K562 (cell line): ENCODE data around the gene ZCCHC14. TPM values are rescaled to one million over a fixed set of nuclear protein-coding genes. Genes with fewer than 3 reads are reported as not detected.
A peak's percentile ranks its signal among the peaks of the same experiment; 100 is the strongest.

ENCODE experiments used
- BHLHE40 ChIP-seq: IDR thresholded peaks from 2 replicates; pipeline ENCODE4 v1.6.1; 2011; ENCODE audit warnings: low read length, improper control_type of control experiment
- CBX1 ChIP-seq: sonication (generic); IDR thresholded peaks from 2 replicates; pipeline ENCODE4 v1.6.1; 2016; ENCODE audit warnings: antibody characterized with exemption, low read depth, mild to moderate bottlenecking
- E4F1 ChIP-seq: fragments of 250-450 bp; sonication (Bioruptor Pico); IDR thresholded peaks from 2 replicates; pipeline ENCODE4 v1.5.0; 2021; ENCODE audit warnings: mild to moderate bottlenecking, borderline replicate concordance
- JUNB ChIP-seq: fragments of 450-650 bp; formaldehyde crosslinking; conservative IDR thresholded peaks from 2 replicates; pipeline ENCODE4 v1.4.0; 2020; ENCODE audit warnings: mild to moderate bottlenecking
- KLF6 ChIP-seq: fragments of 250-450 bp; sonication (Bioruptor Pico); IDR thresholded peaks from 2 replicates; pipeline ENCODE4 v1.4.0; 2020; ENCODE audit warnings: mild to moderate bottlenecking, moderate library complexity, borderline replicate concordance
- POU5F1 ChIP-seq: fragments of 150-350 bp; IDR thresholded peaks from 2 replicates; pipeline ENCODE4 v1.6.1; 2014; ENCODE audit warnings: borderline replicate concordance, low read length, low read depth, mild to moderate bottlenecking; ENCODE audit not compliant: partially characterized antibody
- PRMT5 ChIP-seq: sonication (generic); formaldehyde crosslinking; IDR thresholded peaks from 2 replicates; pipeline ENCODE4 v1.5.0; 2020; ENCODE audit warnings: missing genetic modification reagents
- RBM14 ChIP-seq: fragments of 200-400 bp; formaldehyde crosslinking; IDR thresholded peaks from 2 replicates; pipeline ENCODE4 v1.6.1; 2018; ENCODE audit warnings: low read depth, mild to moderate bottlenecking, low read length, moderate library complexity, borderline replicate concordance; ENCODE audit not compliant: insufficient read depth
- SIN3A ChIP-seq, 2 experiments: fragments of 150-350 bp in 1 of 2; IDR thresholded peaks; 2 replicates each; pipeline ENCODE4 v1.6.1; 2011 to 2016; ENCODE audit warnings: borderline replicate concordance in 2 of 2, low read depth in 2 of 2, low read length in 2 of 2, mild to moderate bottlenecking in 2 of 2, moderate library complexity in 2 of 2; ENCODE audit not compliant: control insufficient read depth in 1 of 2
- polyA plus RNA-seq, 8 experiments: library from polyadenylated mRNA; depleted of rRNA in 4 of 8; stranded (reverse) in 5 of 8; unstranded in 3 of 8; fragments of >200 nt; fragmentation: Nextera tagmentation in 2 of 8; fragmentation: Illumina TruSeq in 1 of 8; extraction: Ambion mirVana in 2 of 8; extraction: Trizol in 1 of 8; gene quantifications; 2 replicates each; pipeline versions ENCODE4 v1.2.1 to v1.2.3, GENCODE V29; 2011 to 2014; ENCODE audit warnings: inconsistent platforms in 1 of 8, missing spikeins in 1 of 8
- total RNA-seq, 7 experiments: library from RNA; depleted of rRNA in 6 of 7; stranded (reverse); fragments of >200 nt in 6 of 7; fragmentation: Illumina TruSeq in 2 of 7; extraction: Trizol in 2 of 7; gene quantifications; 2 replicates each; pipeline versions ENCODE4 v1.2.1 to v1.2.3, GENCODE V29; 2011 to 2021; ENCODE audit warnings: low replicate concordance in 1 of 7
- TF ChIP-seq, protein P1 (sequence below): sonication (generic); formaldehyde crosslinking; IDR thresholded peaks from 2 replicates; pipeline ENCODE4 v1.8.0; 2022; ENCODE audit warnings: mild to moderate bottlenecking, missing genetic modification reagents

The ZCCHC14 gene
- total and polyA plus RNA-seq, 9 of the 15 experiments (the other 6 are each of a cell fraction or from before 2014, with no cell fraction given): 1.5 to 12.4 (median 2.9) TPM

DNA sequence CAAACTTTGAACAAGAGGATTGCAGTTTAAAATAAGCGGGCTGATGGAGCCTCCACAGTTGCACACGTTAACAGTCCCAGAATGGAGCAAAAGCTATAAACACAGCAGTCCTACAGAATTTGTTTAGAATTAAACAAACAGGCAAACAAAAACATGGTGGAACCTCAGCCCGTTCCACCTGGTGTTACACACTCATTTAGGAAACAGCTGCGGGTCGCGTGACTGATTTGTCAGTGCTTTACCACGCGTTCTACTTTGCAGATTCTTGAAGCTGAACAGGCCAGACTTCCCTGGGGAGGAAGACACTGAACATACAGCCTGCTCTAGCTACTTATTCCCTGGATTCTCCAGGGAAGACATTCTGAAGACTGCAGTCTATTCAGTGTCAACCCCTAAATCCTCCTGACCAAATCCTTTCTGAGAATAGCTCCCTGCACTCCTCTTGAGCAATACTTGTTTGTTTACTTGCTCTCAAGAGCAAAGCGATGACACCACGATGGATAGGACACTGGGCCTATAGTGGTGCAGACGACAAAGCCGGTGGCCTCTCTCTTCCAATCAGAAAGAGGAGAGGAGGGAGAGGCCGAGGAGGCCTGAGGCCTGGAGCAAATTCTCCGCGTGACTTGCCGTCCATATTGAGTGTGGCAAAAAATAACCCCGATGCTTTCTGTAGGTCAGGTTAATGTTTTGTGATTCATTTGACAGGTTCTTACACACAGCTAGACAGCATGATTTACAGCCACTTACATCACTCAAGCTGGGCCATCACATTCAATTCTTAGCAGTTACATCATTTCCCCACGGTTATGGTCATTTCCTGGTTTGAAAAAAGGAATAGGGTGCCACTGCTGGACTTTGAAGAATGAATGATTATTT, 104.6 kb downstream of the ZCCHC14 start (continued):
- TF ChIP-seq, protein P1, sequence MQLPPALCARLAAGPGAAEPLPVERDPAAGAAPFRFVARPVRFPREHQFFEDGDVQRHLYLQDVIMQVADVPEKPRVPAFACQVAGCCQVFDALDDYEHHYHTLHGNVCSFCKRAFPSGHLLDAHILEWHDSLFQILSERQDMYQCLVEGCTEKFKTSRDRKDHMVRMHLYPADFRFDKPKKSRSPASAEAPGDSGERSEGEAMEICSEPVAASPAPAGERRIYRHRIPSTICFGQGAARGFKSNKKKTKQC (CRISPR knock-in tag): 0 out of 2 replicates have a peak, but pooled peaks have one; percentile 38
- no peak for TF ChIP-seq POU5F1
- no peak for TF ChIP-seq CBX1
- peak; percentile 87; the same call in 1 of the 2 replicates for TF ChIP-seq KLF6 (CRISPR knock-in tag)
- TF ChIP-seq JUNB: no peak
- TF ChIP-seq BHLHE40: peak; percentile 95
- peak in 1 of 2 experiments; percentile 62; a peak in 1 of 4 replicates for TF ChIP-seq SIN3A (IDR thresholded peaks at IDR 0.05; ENCODE audit: borderline replicate concordance in 2 of 2, control insufficient read depth in 1 of 2, low read depth in 2 of 2, low read length in 2 of 2)
- TF ChIP-seq RBM14: no peak
- no peak for TF ChIP-seq E4F1 (CRISPR knock-in tag)
- TF ChIP-seq PRMT5: no peak
